HepG2 (cell line): Measurements from ENCODE around the gene NFATC2. TPM values are rescaled to one million over a fixed set of nuclear protein-coding genes. Genes with fewer than 3 reads are reported as not detected.

Source experiments
- ATF1 ChIP-seq: IDR thresholded peaks from 2 replicates; pipeline ENCODE4 v1.6.1; 2016; ENCODE audit warnings: mild to moderate bottlenecking, control low read depth
- CC2D1A ChIP-seq: sonication (generic); formaldehyde crosslinking; IDR thresholded peaks from 2 replicates; pipeline ENCODE4 v1.8.1; 2023; ENCODE audit warnings: mild to moderate bottlenecking, missing genetic modification reagents
- CEBPZ ChIP-seq: IDR thresholded peaks from 2 replicates; pipeline ENCODE4 v1.6.1; 2012; ENCODE audit warnings: low read length, improper control_type of control experiment
- FOXP4 ChIP-seq: sonication (generic); formaldehyde crosslinking; IDR thresholded peaks from 2 replicates; pipeline ENCODE4 v1.4.0; 2020; ENCODE audit warnings: missing genetic modification reagents
- GATAD2A ChIP-seq: IDR thresholded peaks from 2 replicates; pipeline ENCODE4 v1.6.1; 2016
- JUNB ChIP-seq: sonication (generic); formaldehyde crosslinking; IDR thresholded peaks from 2 replicates; pipeline ENCODE4 v1.8.0; 2022; ENCODE audit warnings: missing genetic modification reagents, mild to moderate bottlenecking, borderline replicate concordance
- KMT2B ChIP-seq: IDR thresholded peaks from 2 replicates; pipeline ENCODE4 v1.6.1; 2016; ENCODE audit warnings: missing genetic modification reagents, missing compliant biosample characterization
- MAX ChIP-seq: IDR thresholded peaks from 2 replicates; pipeline ENCODE4 v1.6.1; 2012; ENCODE audit warnings: inconsistent platforms
- MTA1 ChIP-seq: sonication (generic); formaldehyde crosslinking; IDR thresholded peaks from 2 replicates; pipeline ENCODE4 v1.4.0; 2020; ENCODE audit warnings: missing genetic modification reagents, mild to moderate bottlenecking, borderline replicate concordance
- NCOR1 ChIP-seq: fragments of 200-600 bp; sonication (generic); IDR thresholded peaks from 2 replicates; pipeline ENCODE4 v1.7.0; 2017; ENCODE audit warnings: antibody characterized with exemption, low read length, borderline replicate concordance
- NONO ChIP-seq, 2 experiments: fragments of 450-650 bp in 1 of 2; sonication (generic) in 1 of 2; formaldehyde crosslinking in 1 of 2; IDR thresholded peaks in 1 of 2; conservative IDR thresholded peaks in 1 of 2; 2 replicates each; pipeline versions ENCODE4 v1.6.1 to v1.8.0; 2017 to 2022; ENCODE audit warnings: mild to moderate bottlenecking in 1 of 2, missing genetic modification reagents in 1 of 2, moderate library complexity in 1 of 2
- ONECUT2 ChIP-seq: sonication (generic); formaldehyde crosslinking; IDR thresholded peaks from 2 replicates; pipeline ENCODE4 v1.4.0; 2020; ENCODE audit warnings: missing genetic modification reagents
- SATB2 ChIP-seq: sonication (generic); formaldehyde crosslinking; IDR thresholded peaks from 2 replicates; pipeline ENCODE4 v1.5.0; 2020; ENCODE audit warnings: missing genetic modification reagents
- TFAP4 ChIP-seq: sonication (generic); IDR thresholded peaks from 2 replicates; pipeline ENCODE4 v1.6.1; 2016; ENCODE audit warnings: low read depth, borderline replicate concordance
- THAP8 ChIP-seq: sonication (generic); formaldehyde crosslinking; IDR thresholded peaks from 2 replicates; pipeline ENCODE4 v1.5.1; 2020; ENCODE audit warnings: missing genetic modification reagents, mild to moderate bottlenecking, borderline replicate concordance
- YY1 ChIP-seq: IDR thresholded peaks from 2 replicates; pipeline ENCODE4 v1.6.1; 2011; ENCODE audit warnings: low read length, low read depth, moderate library complexity, mild to moderate bottlenecking; ENCODE audit not compliant: insufficient read depth, insufficient replicate concordance
- ZGPAT ChIP-seq: IDR thresholded peaks from 2 replicates; pipeline ENCODE4 v1.6.1; 2016; ENCODE audit warnings: mild to moderate bottlenecking
- ZNF292 ChIP-seq: sonication (generic); formaldehyde crosslinking; IDR thresholded peaks from 2 replicates; pipeline ENCODE4 v1.8.1; 2022; ENCODE audit warnings: mild to moderate bottlenecking, low read depth, missing genetic modification reagents, borderline replicate concordance
- ZNF556 ChIP-seq: sonication (generic); formaldehyde crosslinking; IDR thresholded peaks from 2 replicates; pipeline ENCODE4 v1.4.0; 2020; ENCODE audit warnings: mild to moderate bottlenecking, missing genetic modification reagents, borderline replicate concordance
- ZNF704 ChIP-seq: sonication (generic); formaldehyde crosslinking; IDR thresholded peaks from 2 replicates; pipeline ENCODE4 v1.8.1; 2023; ENCODE audit warnings: mild to moderate bottlenecking, inconsistent platforms, moderate library complexity, missing genetic modification reagents, borderline replicate concordance
- polyA plus RNA-seq, 8 experiments: library from polyadenylated mRNA; depleted of rRNA in 3 of 8; stranded (reverse) in 7 of 8; unstranded in 1 of 8; fragments of >200 nt; fragmentation: Illumina TruSeq in 4 of 8; extraction: Trizol in 4 of 8; gene quantifications; 2 replicates each; pipeline versions ENCODE4 v1.2.1 to v1.2.3, GENCODE V29; 2011 to 2016; ENCODE audit warnings: low read depth in 4 of 8, missing spikeins in 1 of 8, mixed read lengths in 1 of 8; ENCODE audit not compliant: insufficient read depth in 1 of 8
- total RNA-seq, 5 experiments: library from RNA; depleted of rRNA; stranded (reverse); fragments of >200 nt; fragmentation: Illumina TruSeq; extraction: Trizol; gene quantifications; 2 replicates each; pipeline ENCODE4 v1.2.3, GENCODE V29; 2016; ENCODE audit warnings: low read depth in 1 of 5

The NFATC2 gene
- total and polyA plus RNA-seq, 2 of the 13 experiments (the other 11 are each of a cell fraction or from before 2014, with no cell fraction given), result 1.9 to 3.3 TPM

- TF ChIP-seq CEBPZ (no peak), GATAD2A (no peak), MTA1 (CRISPR knock-in tag) (0 out of 2 replicates have a peak, but pooled peaks have one; percentile 22), ZGPAT (CRISPR knock-in tag) (no peak), ZNF556 (CRISPR knock-in tag) (0 out of 2 replicates have a peak, but pooled peaks have one; percentile 61), CC2D1A (CRISPR knock-in tag) (no peak), ZNF292 (CRISPR knock-in tag) (peak; percentile 73; the same call in 1 of the 2 replicates), YY1 (peak; percentile 86), THAP8 (no peak), ONECUT2 (CRISPR knock-in tag) (no peak), NONO (IDR thresholded peaks at IDR 0.05) (no peak), NONO (CRISPR knock-in tag; conservative IDR thresholded peaks at IDR 0.05) (peak; percentile 42; the same call in 1 of the 2 replicates), KMT2B (CRISPR knock-in tag) (no peak), SATB2 (CRISPR knock-in tag) (no peak), ZNF704 (CRISPR knock-in tag) (0 out of 2 replicates have a peak, but pooled peaks have one; percentile 66), NCOR1 (peak; percentile 28; the same call in 1 of the 2 replicates), TFAP4 (no peak), FOXP4 (CRISPR knock-in tag) (peak; percentile 51; the same call in 1 of the 2 replicates), ATF1 (CRISPR knock-in tag) (no peak), JUNB (CRISPR knock-in tag) (no peak), MAX (peak; percentile 93)
Observed at GRCh38 chr20:51508780-51509179, 33.7 kb downstream of the NFATC2 start (continued).
